GM19372 (cell line): ENCODE measurements around the gene TOPBP1.
"Not testable (repeated sequence)": the region's sequence is repeated elsewhere in the genome, so short reads cannot be mapped to it uniquely, and the experiment has no call there.

ENCODE experiments used
- ATAC-seq: cut with Tn5 transposase; IDR thresholded peaks from one replicate; pipeline ENCODE4 v1.9.1; 2021; ENCODE audit warnings: mild to moderate bottlenecking, low read depth, moderate library complexity; ENCODE audit not compliant: unreplicated experiment

The TOPBP1 gene

DNA sequence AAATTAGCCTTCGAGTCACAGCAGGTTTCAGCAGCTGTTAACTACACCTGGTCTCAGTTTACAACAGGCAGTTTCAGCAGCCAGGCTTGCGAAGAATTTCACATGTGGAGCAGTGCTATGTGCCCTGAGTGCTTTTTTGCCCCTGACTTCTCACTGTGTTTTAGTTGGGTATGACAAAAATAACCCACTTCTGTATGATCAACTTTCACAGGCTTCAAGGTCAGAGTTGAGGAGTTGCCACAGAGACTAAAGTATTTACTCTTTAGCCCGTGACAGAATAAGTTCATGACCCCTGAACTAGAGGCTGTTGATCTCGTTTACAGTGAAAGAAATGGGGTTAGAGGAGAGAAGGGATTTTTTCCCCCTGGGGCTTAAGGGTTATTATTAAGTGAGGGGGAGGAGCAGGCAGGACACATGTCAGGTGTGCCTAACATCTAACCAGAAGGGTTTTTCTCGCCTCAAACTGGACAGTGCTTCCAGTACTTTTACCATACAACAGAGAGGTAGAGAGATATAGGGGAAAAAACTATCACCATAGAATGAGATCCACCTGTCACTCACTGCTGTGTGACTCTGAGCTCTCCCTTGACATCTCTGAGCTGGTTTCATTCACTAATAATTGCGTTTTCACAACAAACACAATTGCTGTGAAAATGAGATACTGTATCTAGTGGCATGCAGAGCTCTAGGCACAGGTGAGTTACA is 14.0 kb upstream of the TOPBP1 start:
- ATAC-seq = no peak

DNA sequence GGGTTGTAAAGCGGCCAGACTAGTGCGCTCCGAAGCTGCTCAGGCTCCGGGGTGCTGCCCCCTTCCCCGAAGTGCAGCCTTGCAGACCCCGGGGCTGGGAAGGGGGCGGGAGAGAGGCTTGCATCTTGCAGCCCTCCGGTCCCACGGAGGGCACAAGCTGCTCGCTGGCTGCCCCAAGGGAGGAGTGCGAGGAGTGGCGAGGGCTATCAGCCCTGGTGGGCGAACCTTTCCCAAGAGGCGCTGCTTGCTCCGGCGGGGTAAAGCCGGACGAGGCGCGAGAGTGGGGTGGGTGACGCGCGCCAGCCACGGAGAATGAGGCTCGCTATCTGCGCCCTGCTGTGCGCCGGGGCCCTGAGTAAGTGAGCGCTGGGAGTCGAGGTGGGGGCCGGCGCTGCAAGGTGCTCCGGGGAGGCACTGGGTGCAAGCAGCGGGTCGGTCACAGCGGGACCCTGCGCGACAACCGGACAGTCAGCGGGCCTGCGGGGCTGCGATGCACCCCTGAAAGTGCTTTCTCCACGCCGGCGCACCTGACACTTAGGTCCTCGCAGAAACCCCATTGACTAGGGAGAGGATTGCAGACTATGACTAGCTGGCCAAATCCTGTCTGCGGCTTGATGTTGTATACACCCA is 12.7 kb upstream of the TOPBP1 start:
- no peak for ATAC-seq

GRCh38 chr3:133673746-133674145 is 12.0 kb upstream of the TOPBP1 start:
- no peak for ATAC-seq

- ATAC-seq = no peak
Observed at GRCh38 chr3:133672461-133672860, 10.7 kb upstream of the TOPBP1 start.

DNA sequence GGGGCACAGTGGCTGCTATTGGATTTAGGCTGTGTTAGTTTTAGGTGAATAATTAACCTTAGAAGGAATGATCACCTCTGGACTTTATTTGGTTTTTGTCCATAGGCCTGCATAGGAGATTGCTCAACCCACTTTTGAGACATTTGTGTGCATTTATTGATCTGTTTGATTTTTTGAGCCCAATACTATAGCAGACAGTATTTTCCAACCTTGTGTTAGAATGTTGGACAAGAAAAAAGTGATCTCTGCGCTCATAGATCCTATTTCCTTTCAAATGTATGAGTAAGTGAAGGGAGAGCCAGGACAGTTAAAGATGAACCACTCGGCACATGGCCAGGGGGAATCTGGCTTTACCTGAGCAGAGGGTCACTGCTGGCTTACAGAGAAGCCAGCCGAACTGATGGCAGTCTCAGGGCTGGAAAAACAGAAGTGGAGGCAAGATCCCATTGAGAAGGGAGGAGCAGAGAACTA is 8.8 kb upstream of the TOPBP1 start:
- no peak for ATAC-seq

GRCh38 chr3:133669949-133670524 is 8.3 kb upstream of the TOPBP1 start:
- ATAC-seq = no peak

- no peak for ATAC-seq
Observed at GRCh38 chr3:133667118-133667517, 5.4 kb upstream of the TOPBP1 start.

GRCh38 chr3:133665188-133665587 is 3.4 kb upstream of the TOPBP1 start:
- not testable (repeated sequence) for ATAC-seq

DNA sequence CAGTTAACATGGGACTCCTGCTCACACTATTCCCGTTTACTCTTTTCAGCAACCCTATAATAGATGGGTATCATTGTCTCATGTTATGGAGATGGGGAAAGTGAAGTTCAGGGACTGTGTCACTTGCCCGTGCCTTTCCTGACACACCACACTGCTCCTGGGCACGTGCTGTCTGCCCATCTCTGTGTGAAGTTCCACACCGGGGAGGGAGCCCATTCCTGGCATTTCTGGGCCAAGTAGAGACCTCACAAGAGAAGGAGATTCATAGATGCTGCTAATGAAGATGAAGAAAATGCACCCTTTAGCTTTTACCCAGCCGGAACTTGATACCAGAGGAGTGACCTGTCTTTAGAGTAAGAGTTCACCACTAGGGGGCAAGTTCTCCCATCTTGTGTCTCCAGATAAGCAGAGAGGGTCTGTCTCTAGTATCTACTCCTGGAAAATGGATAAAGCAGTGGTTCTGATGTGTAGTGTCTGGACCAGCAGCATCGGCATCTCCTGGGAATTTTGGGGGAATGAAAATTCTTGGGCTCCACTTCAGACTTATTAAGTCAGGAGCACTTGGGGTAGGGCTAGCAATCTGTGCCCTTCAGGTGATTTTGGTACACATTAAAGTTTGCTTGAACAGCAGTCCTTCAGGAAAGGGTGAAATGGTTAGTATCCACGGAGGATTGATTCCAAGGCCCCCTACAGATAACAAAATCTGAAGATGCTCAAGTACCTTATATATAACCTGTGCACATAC is 2.0 kb upstream of the TOPBP1 start:
- peak; percentile 51 for ATAC-seq

GRCh38 chr3:133662278-133662651 is 524 bp upstream of the TOPBP1 start:
- ATAC-seq = peak; percentile 36

DNA sequence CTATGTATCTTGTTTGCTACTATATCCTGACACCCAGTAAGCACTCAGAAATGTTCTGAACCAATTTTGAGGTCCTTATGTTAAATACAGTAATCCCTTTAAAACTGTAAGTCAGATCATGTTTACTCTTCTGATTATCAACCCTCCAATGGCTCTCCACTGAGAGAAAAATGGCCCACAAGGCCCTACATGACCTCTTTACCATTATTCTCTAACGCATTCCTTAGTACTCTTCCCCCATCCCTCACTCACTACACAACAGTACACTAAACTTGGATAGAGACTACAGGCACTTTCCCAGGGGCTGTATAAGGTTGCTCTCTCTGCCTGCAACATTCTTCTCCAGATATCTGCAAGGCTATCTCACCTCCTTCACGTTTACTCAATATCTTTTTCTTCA is 1.9 kb downstream of the TOPBP1 start:
- no peak for ATAC-seq

DNA sequence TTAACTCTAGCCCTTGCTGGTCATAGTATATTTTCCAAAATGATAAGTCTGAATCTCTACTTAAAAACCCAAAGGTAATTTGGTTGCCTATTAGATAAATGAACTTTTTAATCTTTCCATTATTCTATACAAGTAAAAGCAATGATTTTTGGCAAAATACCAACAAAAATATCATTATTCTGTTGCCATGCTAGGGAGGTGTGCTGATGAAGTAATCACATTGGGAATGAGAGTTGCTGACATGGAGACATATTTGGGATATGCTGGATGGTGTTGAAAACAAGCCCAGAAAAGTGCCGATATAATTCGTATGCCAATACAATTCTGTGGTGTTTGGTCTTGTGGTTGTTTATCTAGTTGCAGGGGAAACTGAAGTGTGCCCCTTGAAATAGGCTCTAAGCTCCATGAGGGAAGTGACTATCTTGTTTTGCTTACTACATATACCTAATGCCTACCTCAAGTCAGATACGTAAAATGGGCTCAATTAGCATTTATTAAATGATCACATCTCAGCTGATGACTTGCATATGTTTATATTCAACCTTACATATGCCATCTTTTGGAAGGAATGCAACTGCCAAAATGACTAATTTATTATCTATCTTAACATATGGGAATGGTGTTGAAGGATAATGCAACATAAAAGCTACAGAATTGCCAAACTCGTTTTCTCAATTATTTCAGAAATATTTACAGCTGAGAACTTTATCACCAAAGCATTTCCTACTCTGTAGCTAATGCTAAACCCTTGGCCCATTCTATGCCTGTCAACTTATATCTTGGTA is 5.8 kb downstream of the TOPBP1 start:
- ATAC-seq = no peak

GRCh38 chr3:133649486-133650068 is 12.2 kb downstream of the TOPBP1 start:
- no peak for ATAC-seq

DNA sequence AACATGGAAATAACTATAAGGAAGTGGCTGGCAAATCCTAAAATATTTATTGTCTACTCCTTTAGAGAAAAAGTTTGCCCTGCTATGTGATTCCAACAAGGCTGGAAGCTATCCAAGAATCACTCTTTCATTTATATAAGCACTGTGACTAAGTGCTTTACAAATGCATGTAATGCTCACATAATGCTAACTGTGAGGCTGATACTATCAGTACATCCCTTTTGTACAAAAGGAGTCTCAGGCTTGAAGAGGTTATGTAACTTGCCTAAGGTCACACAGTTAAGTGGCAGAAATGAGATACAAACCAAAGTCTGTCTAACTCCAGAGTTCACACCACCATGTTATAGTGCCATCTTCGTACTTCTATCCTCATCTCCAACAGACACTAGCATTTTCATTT is 17.0 kb downstream of the TOPBP1 start:
- ATAC-seq = no peak

DNA sequence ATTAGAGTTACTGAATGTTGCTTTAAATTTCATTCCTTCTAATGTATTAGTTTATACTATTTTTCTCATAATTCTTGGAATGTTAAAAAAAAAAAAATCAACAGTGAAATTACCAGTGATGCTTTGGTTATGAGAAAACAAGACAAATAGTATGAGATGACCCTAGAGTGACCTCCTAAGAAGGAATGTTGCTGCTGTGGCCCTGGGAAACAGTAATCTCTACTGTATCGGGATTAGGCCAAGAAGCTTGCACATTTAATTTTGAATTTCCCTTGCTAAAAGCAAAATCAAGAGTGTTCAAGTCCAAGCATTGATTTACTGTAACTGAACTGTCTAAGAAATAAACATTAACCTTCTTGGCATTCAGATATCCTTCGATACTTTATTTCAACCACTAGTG is 18.1 kb downstream of the TOPBP1 start:
- no peak for ATAC-seq

GRCh38 chr3:133641254-133641653 is 20.5 kb downstream of the TOPBP1 start:
- no peak for ATAC-seq

- ATAC-seq = no peak
Observed at GRCh38 chr3:133633439-133633838, 28.3 kb downstream of the TOPBP1 start.

GRCh38 chr3:133629146-133629545 is 32.6 kb downstream of the TOPBP1 start:
- no peak for ATAC-seq

GRCh38 chr3:133627789-133628188 is 34.0 kb downstream of the TOPBP1 start:
- ATAC-seq = no peak
